HL-60 (cell line): ENCODE measurements around the gene FOXA1.

ENCODE experiments used
- DNase-seq, 2 experiments: peaks; one replicate each; pipeline ENCODE4 v3.0.0-alpha.2; 2010 to 2020; ENCODE audit warnings: low read depth in 1 of 2, low spot score in 1 of 2
- H3K27ac ChIP-seq: fragments of 250-450 bp; sonication (Bioruptor Pico); replicated peaks from 2 replicates; pipeline ENCODE4 v1.5.1; 2020; ENCODE audit warnings: mild to moderate bottlenecking, moderate library complexity
- H3K27me3 ChIP-seq: fragments of 250-450 bp; sonication (Bioruptor Pico); 2 replicates; pipeline ENCODE4 v1.5.1; 2021; ENCODE audit warnings: mild to moderate bottlenecking, moderate library complexity; ENCODE audit not compliant: insufficient read depth, poor library complexity, severe bottlenecking
- H3K4me3 ChIP-seq: replicated peaks from 2 replicates; pipeline ENCODE4 v1.5.1; 2011; ENCODE audit warnings: mild to moderate bottlenecking, control low read depth, low read length; ENCODE audit not compliant: insufficient read depth
- GABPA ChIP-seq: IDR thresholded peaks from 2 replicates; pipeline ENCODE4 v1.6.1; 2012; ENCODE audit warnings: low read depth
- POLR2AphosphoS5 ChIP-seq: IDR thresholded peaks from 2 replicates; pipeline ENCODE4 v1.6.1; 2012; ENCODE audit warnings: low read depth
- SPI1 ChIP-seq: IDR thresholded peaks from 2 replicates; pipeline ENCODE4 v1.6.1; 2012; ENCODE audit warnings: low read depth, mild to moderate bottlenecking, borderline replicate concordance
- TF ChIP-seq, protein P1 (sequence below): IDR thresholded peaks from 2 replicates; pipeline ENCODE4 v1.6.1; 2012; ENCODE audit warnings: low read depth; ENCODE audit not compliant: insufficient replicate concordance
- TF ChIP-seq, protein P2 (sequence below): IDR thresholded peaks from one replicate; pipeline ENCODE4 v1.5.1; 2011; ENCODE audit warnings: low read length, control low read depth, inconsistent platforms; ENCODE audit not compliant: insufficient read depth

The FOXA1 gene

DNA sequence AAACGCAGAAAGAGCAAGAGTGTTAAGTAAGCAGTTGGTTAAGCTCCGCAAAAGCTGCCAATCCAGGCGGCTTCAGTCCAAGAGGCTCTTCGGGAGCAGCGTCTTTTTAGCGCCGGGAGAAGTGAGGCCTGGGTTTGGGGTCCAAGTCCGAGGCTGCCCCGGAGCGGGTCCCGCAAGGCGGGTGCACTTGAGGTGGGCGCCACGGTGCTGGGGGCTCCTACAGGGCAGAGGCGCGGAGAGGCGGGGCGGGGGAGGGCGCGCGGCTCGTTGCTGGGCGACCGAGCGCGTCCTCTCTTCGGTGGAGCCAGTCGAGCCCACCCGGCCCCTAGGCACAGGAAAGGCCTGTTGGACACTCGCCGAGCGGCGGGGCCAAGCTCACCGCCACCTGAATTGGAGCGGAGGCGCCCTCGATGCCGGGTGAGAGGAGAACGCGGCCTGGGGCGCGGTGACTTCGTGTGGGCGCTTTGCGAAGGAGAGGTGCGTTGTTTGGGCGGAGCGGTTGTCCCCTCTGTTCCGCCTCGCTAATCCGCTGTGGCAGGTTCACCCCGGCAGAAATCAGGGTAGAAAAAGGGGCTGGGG lies 16.0 kb upstream of the FOXA1 start:
- Histone ChIP-seq H3K27me3 (no peaks in the 10 kb centered on the region), H3K4me3 (no peak overlapping the region), H3K27ac (no peak overlapping the region)
- DNase-seq: no peak
- TF ChIP-seq GABPA: no peak
- TF ChIP-seq, protein P1, sequence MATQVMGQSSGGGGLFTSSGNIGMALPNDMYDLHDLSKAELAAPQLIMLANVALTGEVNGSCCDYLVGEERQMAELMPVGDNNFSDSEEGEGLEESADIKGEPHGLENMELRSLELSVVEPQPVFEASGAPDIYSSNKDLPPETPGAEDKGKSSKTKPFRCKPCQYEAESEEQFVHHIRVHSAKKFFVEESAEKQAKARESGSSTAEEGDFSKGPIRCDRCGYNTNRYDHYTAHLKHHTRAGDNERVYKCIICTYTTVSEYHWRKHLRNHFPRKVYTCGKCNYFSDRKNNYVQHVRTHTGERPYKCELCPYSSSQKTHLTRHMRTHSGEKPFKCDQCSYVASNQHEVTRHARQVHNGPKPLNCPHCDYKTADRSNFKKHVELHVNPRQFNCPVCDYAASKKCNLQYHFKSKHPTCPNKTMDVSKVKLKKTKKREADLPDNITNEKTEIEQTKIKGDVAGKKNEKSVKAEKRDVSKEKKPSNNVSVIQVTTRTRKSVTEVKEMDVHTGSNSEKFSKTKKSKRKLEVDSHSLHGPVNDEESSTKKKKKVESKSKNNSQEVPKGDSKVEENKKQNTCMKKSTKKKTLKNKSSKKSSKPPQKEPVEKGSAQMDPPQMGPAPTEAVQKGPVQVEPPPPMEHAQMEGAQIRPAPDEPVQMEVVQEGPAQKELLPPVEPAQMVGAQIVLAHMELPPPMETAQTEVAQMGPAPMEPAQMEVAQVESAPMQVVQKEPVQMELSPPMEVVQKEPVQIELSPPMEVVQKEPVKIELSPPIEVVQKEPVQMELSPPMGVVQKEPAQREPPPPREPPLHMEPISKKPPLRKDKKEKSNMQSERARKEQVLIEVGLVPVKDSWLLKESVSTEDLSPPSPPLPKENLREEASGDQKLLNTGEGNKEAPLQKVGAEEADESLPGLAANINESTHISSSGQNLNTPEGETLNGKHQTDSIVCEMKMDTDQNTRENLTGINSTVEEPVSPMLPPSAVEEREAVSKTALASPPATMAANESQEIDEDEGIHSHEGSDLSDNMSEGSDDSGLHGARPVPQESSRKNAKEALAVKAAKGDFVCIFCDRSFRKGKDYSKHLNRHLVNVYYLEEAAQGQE: no peak
- TF ChIP-seq SPI1: no peak
- no peak for TF ChIP-seq POLR2AphosphoS5
- TF ChIP-seq, protein P2, sequence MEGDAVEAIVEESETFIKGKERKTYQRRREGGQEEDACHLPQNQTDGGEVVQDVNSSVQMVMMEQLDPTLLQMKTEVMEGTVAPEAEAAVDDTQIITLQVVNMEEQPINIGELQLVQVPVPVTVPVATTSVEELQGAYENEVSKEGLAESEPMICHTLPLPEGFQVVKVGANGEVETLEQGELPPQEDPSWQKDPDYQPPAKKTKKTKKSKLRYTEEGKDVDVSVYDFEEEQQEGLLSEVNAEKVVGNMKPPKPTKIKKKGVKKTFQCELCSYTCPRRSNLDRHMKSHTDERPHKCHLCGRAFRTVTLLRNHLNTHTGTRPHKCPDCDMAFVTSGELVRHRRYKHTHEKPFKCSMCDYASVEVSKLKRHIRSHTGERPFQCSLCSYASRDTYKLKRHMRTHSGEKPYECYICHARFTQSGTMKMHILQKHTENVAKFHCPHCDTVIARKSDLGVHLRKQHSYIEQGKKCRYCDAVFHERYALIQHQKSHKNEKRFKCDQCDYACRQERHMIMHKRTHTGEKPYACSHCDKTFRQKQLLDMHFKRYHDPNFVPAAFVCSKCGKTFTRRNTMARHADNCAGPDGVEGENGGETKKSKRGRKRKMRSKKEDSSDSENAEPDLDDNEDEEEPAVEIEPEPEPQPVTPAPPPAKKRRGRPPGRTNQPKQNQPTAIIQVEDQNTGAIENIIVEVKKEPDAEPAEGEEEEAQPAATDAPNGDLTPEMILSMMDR: no peak

DNA sequence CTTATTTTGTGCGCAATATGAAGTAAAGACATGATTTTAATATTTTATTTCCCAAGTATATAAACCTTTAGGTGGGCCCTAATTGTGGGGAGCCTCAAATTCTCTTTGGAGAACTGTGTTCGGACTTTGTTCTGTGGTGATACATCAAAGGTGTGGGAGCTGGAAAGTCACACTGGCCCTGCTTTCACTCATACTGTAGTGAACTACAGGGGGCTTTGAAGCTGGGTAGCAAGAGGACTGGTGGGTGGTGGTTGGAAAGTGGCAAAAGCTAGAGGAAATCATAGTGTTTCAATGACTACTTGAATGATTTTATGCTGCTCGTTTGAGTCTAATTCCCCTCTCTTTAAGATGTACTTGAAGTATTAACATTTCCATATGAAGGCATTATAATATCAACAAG lies 13.6 kb upstream of the FOXA1 start:
- Histone ChIP-seq H3K4me3 (no peak overlapping the region), H3K27me3 (no peaks in the 10 kb centered on the region), H3K27ac (no peak overlapping the region)
- DNase-seq: no peak
- no peak for TF ChIP-seq GABPA
- no peak for TF ChIP-seq SPI1
- TF ChIP-seq, protein P2: no peak
- TF ChIP-seq, protein P1: no peak
- no peak for TF ChIP-seq POLR2AphosphoS5

DNA sequence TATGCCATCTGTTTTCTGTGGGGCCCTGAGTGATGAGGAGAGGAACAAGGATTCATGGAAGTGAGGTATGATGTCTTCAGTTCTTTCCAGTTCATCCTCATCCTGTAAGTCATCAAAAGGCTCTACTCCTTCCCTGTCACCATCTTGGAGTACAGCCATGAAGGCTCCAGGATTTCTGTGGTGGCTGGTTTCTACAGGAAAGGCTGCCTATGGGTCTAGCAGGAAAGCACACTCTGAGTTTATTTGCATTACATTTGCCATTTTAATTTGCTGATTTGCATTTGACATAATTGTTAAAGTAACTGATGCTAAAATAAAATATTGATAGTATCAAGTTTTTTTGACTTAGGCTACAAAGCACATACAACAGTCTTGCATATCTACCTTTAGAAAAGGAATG lies 11.6 kb upstream of the FOXA1 start:
- H3K27ac ChIP-seq: no peak overlapping the region
- peaks cover 11% of the 10 kb centered on the region for H3K27me3 ChIP-seq
- no peak for TF ChIP-seq POLR2AphosphoS5
- DNase-seq: no peak
- no peak overlapping the region for H3K4me3 ChIP-seq

DNA sequence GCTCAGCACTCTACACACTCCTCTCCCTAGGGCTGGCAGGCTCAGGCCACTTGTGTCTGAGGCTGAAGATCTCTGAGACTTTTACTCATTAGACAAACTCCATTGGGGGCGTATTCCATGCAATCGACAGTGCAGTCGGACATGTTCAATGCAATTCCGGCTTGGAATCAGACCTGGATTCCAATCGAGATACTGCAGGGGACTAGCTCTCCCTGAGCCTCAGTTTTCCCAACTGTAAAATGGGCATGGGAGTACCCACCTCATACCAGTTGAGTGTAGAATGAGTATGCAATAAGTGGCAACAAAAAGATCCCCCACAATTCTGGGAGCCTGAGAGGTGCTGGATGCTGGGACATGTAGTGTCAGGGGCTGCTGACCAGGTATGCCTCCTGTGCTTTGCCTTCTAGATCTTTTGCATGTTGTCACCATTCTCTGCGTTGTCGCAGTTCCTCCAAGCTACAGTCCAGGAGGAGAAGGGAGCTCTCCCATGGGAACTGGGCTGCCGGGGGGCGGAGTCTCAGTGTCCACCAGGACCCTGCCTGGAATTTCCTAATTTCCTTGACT lies 8.7 kb upstream of the FOXA1 start:
- TF ChIP-seq, protein P2: no peak
- TF ChIP-seq, protein P1: no peak
- TF ChIP-seq GABPA (no peak), SPI1 (no peak), POLR2AphosphoS5 (no peak)
- Histone ChIP-seq H3K27ac (no peak overlapping the region), H3K4me3 (no peak overlapping the region), H3K27me3 (peaks cover 30% of the 10 kb centered on the region)
- DNase-seq: no peak
